ENCODE measurements around the gene GADD45A. TPM values are rescaled to one million over a fixed set of nuclear protein-coding genes. Genes with fewer than 3 reads are reported as not detected.

GADD45A gene
- polyA plus RNA-seq, 3 donors: 7.5 to 14.3 (median 9.6) TPM

GRCh38 chr1:67700692-67701410, 15.8 kb downstream of the GADD45A start:
- H3K4me1 ChIP-seq (ENCODE audit: control insufficient read depth in 1 of 2, insufficient read depth in 2 of 2, low read length in 2 of 2): no peaks in the 10 kb centered on the region
- no peak for DNase-seq
- TF ChIP-seq CTCF (IDR thresholded peaks at IDR 0.05): no peak
- no peak overlapping the region for H3K9ac ChIP-seq (ENCODE audit: insufficient read depth, low read length, poor library complexity, severe bottlenecking)
- no peak overlapping the region for H2AFZ ChIP-seq (ENCODE audit: insufficient read depth, low read depth, low read length, poor library complexity, severe bottlenecking)
- H3K4me2 ChIP-seq (replicated peaks; ENCODE audit: extremely low read depth, low read length, poor library complexity, severe bottlenecking): no peak overlapping the region
- no peaks in the 10 kb centered on the region for H3K36me3 Mint-ChIP-seq
- intact Hi-C loops (cut with micrococcal nuclease): no loop called here
- no peaks in the 10 kb centered on the region for H3K27me3 Mint-ChIP-seq (ENCODE audit: low read depth in 3 of 3)
- H3K27ac ChIP-seq (ENCODE audit: low read depth in 1 of 2, low read length in 2 of 2): no peak overlapping the region
- no peak overlapping the region for H3K27ac Mint-ChIP-seq
- peaks cover 3% of the 10 kb centered on the region for H3K4me1 Mint-ChIP-seq
- H3K79me2 ChIP-seq (ENCODE audit: insufficient read depth, low read length): no peaks in the 10 kb centered on the region
- H3K27me3 ChIP-seq (ENCODE audit: control insufficient read depth in 2 of 2, insufficient read depth in 2 of 2, low read length in 2 of 2): no peaks in the 10 kb centered on the region
- H3K9me3 Mint-ChIP-seq: peaks cover 0 to 3% (median 0%) of the 10 kb centered on the region in 7 donors
- H3K4me3 Mint-ChIP-seq: no peak overlapping the region
- 100% methylated on average over 1 of the region's 8 CpGs for WGBS (ENCODE audit: insufficient coverage)
- H3K36me3 ChIP-seq (replicated peaks in 1 of 2; ENCODE audit: control insufficient read depth in 1 of 2, insufficient read depth in 2 of 2, low read length in 2 of 2): no peaks in the 10 kb centered on the region
- H3K9me3 ChIP-seq (replicated peaks in 1 of 2; ENCODE audit: control insufficient read depth in 1 of 2, insufficient read depth in 1 of 2, low read length in 2 of 2): no peaks in the 10 kb centered on the region
- no peaks in the 10 kb centered on the region for H4K20me1 ChIP-seq (ENCODE audit: insufficient read depth, low read length)
- H3K4me3 ChIP-seq (replicated peaks in 1 of 3; ENCODE audit: low read depth in 2 of 3, low read length in 3 of 3): no peak overlapping the region

- no peaks in the 10 kb centered on the region for H3K36me3 ChIP-seq (replicated peaks in 1 of 2; ENCODE audit: control insufficient read depth in 1 of 2, insufficient read depth in 2 of 2, low read length in 2 of 2)
- H3K79me2 ChIP-seq (ENCODE audit: insufficient read depth, low read length): no peaks in the 10 kb centered on the region
- no peaks in the 10 kb centered on the region for H3K27me3 ChIP-seq (ENCODE audit: control insufficient read depth in 2 of 2, insufficient read depth in 2 of 2, low read length in 2 of 2)
- no peak for TF ChIP-seq CTCF (IDR thresholded peaks at IDR 0.05)
- Mint-ChIP-seq H3K4me1 (no peaks in the 10 kb centered on the region), H3K36me3 (no peaks in the 10 kb centered on the region), H3K4me3 (no peak overlapping the region), H3K27ac (no peak overlapping the region), H3K27me3 (ENCODE audit: low read depth in 3 of 3) (no peaks in the 10 kb centered on the region), H3K9me3 (peaks cover 0 to 3% (median 0%) of the 10 kb centered on the region in 7 donors)
- no peak overlapping the region for H2AFZ ChIP-seq (ENCODE audit: insufficient read depth, low read depth, low read length, poor library complexity, severe bottlenecking)
- no peak overlapping the region for H3K4me3 ChIP-seq (replicated peaks in 1 of 3; ENCODE audit: low read depth in 2 of 3, low read length in 3 of 3)
- no peak overlapping the region for H3K4me2 ChIP-seq (replicated peaks; ENCODE audit: extremely low read depth, low read length, poor library complexity, severe bottlenecking)
- intact Hi-C loops (cut with micrococcal nuclease): no loop called here
- no peak overlapping the region for H3K27ac ChIP-seq (ENCODE audit: low read depth in 1 of 2, low read length in 2 of 2)
- H3K9me3 ChIP-seq (replicated peaks in 1 of 2; ENCODE audit: control insufficient read depth in 1 of 2, insufficient read depth in 1 of 2, low read length in 2 of 2): no peaks in the 10 kb centered on the region
- H3K9ac ChIP-seq (ENCODE audit: insufficient read depth, low read length, poor library complexity, severe bottlenecking): no peak overlapping the region
- no peaks in the 10 kb centered on the region for H3K4me1 ChIP-seq (ENCODE audit: control insufficient read depth in 1 of 2, insufficient read depth in 2 of 2, low read length in 2 of 2)
- DNase-seq: no peak
- H4K20me1 ChIP-seq (ENCODE audit: insufficient read depth, low read length): no peaks in the 10 kb centered on the region
- WGBS (ENCODE audit: insufficient coverage): no CpG with 5 or more reads among the region's 2 CpGs
Measured at GRCh38 chr1:67701876-67702275, 16.9 kb downstream of the GADD45A start.
